Dedifferentiated amniotic fluid mesenchymal stem cell (primary cell): ENCODE results near the gene IFI30.

ENCODE experiments used
- DNase-seq: peaks from one replicate; pipeline ENCODE4 v3.0.0-alpha.2; 2016; ENCODE audit errors: extremely low spot score

The IFI30 gene

DNA sequence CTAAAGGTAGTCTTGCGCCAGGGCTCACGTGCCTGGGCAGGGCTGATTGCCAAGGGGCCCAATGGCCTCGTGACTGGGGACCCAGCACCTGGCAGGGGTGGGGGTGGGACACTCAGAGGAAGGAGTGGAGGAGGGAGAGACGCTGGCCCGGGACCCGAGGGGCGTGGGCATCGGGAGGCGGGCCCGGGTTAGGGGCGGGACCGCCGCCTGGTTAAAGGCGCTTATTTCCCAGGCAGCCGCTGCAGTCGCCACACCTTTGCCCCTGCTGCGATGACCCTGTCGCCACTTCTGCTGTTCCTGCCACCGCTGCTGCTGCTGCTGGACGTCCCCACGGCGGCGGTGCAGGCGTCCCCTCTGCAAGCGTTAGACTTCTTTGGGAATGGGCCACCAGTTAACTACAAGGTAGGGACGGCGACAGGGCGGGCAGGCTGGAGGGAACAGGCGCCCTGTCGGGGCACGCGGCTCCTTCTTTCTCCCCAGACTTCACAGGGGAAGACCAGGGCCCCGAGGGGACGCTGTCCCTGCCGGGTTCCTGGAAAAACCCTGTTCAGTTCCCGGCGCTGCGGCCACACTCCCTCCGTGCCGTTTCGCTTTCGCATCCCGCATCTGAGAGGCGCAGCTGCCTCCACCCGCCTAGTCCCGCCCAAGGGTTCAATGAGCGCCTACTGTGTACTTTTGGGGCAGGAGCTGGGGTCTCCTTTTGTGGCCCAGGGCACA is at the start of gene IFI30:
Gene IFI30 (plus strand): TSS at position 242 of the 717 bp plus-strand sequence. CDS start 29 bp downstream, at position 271.
- no peak for DNase-seq

DNA sequence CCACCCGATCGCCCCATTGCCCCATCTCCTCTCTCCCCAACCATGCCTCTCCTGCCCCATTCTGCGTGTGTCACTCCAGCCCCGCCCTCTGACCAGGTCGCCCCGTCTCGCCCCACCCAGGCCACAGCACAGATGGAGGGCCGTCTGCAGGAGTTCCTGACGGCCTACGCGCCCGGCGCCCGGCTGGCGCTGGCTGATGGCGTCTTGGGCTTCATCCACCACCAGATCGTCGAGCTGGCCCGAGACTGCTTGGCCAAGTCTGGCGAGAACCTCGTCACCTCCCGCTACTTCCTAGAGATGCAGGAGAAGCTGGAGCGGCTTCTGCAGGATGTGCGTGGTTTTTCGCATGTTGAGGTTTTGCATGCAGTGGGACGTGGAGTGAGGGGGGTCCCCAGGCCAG is 49.8 kb upstream of the IFI30 start:
- DNase-seq, result no peak

DNA sequence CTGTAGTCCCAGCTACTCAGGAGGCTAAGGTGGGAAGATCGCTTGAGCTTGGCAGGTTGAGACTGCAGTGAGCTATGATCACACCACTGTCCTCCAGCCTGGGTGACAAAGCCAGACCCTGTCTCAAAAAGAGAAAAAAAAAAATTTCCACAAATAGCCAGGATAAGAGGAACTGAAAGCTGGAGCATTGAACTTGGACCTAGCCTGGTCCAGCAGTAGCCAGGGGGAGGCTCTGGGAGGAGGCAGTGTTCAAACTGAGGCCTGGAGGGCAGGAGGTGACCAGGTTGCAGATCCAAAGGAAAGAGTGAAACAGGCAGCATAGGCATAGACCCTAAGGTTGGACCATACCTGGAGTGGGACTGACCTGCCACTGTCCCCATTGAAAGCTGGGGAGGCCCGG is 47.5 kb upstream of the IFI30 start:
- DNase-seq, result no peak

DNA sequence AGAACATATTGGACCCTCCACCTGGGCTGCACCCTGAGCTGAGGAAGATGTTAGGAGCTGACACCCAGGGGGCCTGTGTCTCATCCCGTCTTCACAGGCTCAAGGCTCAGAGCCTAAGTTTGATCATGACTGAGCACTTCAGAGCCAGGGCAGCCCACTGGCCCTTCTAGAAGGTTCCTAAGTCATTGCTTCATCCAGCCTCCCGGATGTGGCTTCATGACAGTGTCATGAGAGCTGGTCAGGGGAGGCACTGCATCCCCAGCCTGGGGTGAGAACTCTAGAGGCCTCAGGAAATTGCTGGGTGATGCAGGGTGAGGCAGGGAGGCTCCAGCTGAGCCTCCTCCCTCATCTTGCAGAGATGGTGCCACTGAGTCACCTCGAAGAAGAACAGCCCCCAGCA is 45.6 kb upstream of the IFI30 start:
- DNase-seq, result no peak

DNA sequence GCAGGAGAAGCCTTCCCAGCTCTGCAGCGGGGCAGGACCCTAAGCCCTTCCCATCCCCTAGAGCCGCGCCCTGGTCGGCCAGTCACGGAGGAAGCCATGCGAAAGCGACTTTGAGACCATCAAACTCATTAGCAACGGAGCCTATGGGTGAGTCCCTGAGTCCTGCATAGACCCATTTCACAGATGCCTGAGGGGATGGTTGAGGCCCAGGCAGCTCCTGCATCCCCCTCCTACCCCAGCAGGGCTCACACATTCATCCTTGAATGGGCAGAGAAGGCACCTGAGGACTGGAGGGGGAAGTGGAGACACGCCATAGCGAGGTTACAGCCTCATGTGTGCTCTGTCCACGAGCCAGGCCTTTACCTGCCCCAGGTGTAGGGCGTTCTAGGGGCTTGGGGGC is 44.8 kb upstream of the IFI30 start:
- no peak for DNase-seq

DNA sequence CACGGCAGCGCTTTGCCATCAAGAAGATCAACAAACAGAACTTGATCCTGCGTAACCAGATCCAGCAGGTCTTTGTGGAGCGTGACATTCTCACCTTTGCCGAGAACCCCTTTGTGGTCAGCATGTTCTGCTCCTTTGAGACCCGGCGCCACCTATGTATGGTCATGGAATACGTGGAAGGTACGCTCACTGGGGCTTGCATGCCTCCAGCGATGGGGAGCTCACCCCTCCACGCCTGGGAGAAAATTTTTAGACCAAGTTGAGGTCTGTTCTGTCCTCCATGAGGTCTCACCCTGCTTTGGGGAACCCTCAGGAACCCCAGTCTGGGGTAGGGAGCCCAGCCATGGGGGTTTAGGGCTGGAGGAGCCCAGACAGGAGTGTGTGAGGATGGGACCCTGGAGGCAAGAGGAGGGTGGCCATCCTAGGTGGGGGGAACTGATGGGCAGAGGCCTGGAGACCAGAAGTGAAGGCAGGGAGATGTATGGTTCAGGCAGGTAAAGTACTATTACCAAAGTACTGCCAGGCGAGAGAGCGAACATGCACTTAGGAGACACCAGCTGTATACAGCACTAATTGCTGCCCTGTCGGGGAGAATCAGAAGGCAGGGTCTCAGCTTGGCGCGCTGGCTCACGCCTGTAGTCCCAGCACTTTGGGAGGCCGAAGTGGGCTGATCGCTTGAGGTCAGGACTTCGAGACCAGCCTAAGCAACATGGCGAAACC is 42.9 kb upstream of the IFI30 start:
- DNase-seq, result no peak

DNA sequence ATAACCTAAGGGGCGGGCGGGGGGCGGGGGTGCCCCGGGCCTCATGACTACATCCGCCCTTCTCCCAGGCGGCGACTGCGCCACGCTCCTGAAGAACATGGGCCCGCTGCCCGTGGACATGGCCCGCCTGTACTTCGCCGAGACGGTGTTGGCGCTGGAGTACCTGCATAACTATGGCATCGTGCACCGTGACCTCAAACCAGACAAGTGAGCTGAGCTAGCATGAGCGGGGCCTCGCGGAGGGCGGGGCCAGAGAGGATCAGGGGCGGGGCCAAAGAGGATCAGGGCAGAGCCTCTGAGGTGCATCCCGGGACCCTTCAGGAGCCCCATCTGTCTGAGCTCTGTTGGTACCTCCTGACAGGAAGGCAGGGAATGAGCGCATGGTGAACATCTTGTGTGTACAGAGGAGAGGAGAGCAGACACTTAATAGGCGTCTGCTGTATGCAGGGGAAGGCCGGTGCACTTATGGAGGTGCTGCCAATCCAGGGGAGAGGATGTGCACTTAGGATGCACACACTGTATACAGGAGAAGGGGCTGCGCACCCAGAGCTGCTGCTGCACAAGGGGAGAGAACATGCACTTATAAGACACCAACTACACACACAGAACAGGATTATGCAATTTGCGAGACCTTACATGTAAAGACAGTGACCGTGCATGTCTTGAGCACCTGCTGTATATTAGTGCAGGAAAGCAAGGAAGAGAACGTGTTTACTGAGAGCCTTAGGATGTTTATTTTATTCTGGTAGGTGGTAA is 41.6 kb upstream of the IFI30 start:
- DNase-seq, result no peak

DNA sequence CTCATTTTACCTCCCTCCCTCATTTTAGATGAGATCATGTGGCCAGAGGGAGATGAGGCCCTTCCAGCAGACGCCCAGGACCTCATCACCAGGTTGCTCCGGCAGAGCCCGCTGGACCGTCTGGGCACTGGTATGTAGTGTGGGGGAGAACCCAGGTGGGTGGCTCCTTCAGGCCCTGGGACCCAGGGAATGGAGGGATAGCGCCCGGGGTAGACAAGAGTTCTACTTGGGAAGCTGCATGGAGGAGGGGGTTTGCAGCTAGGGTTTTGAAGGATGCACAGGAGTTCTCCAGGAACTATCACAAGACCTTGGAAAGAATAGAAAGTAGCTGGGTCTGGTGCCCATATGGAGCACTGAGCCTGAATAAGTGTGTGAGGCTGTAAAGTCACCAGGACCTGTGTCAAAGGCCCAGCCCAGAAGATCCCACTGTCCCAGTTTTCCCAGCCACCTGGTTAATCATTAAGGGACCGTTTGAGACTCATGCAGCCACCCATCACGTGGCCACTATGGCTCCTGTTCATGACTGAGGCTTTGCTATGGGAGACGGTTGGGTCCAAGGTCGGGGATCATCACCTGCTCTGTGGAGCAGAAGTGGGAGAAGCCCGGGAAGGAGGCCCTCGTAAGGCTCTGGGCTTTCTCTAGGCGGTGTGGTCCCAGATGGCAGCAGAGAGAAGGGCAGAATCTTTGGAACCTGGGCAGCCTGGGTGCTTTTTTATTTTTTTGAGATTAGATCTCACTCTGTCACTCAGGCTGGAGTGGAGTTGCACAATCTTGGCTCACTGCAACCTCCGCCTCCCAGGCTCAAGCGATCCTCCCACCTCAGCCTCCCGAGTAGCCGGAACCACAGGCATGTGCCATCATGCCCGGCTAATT is 37.7 kb upstream of the IFI30 start:
- no peak for DNase-seq

DNA sequence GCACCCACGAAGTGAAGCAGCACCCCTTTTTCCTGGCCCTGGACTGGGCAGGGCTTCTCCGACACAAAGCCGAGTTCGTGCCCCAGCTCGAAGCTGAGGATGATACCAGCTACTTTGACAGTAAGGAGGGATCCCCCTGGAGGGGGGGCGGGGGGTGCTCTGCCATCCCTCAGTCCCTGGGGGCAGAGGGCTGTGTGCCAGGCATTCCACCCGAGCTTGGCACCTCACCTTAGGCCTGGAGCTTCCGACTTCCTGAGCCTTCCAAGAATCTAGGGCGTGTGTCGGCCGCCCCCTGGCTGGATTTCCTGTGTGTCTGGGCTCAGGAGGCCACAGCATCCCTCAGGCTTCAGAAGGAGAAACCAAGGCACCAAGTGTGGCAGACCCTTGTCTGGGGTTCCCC is 36.4 kb upstream of the IFI30 start:
- no peak for DNase-seq

DNA sequence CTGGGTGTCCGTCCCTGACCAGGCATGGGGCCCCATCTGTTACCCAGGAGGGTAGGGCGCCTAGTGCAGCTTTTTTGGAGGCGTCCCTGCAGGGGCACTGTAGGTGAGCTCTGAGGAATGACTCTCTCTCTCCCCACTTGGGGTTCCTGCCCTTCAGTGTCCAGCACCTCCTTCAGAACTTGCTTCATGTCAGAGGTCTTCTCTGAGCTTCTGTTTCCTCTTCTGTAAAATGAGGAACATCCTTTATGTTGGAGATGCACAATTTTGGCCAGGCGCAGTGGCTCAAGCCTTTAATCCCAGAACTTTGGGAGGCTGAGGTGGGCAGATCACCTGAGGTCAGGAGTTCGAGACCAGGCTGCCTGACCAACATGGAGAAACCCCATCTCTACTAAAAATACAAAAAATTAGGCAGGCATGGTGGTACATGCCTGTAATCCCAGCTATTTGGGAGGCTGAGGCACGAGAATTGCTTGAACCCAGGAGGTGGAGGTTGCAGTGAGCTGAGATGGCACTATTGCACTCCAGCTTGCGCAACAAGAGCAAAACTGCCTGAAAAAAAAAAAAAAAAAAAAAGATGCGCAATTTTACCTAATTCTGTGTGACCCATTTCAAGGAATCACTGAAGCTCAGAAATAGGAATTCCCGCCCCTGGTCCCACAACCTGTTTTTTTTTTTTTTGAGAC is 35.8 kb upstream of the IFI30 start:
- no peak for DNase-seq

DNA sequence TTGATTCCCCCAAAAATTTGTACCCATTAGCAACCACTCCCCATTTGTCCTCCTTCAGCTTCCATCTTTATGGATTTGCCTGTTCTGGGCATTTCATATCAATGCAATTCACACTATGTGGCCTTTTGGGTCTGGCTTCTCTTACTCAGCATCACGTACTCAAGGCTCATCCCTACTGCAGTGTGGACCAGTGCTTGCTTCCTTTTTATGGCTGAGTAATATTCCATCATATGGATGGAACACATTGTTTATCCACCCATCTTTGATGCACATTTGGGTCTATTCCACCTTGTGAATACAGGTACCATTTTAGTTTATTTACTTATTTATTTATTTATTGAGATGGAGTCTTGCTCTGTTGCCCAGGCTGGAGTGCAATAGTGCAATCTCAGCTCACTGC is 33.1 kb upstream of the IFI30 start:
- no peak for DNase-seq

DNA sequence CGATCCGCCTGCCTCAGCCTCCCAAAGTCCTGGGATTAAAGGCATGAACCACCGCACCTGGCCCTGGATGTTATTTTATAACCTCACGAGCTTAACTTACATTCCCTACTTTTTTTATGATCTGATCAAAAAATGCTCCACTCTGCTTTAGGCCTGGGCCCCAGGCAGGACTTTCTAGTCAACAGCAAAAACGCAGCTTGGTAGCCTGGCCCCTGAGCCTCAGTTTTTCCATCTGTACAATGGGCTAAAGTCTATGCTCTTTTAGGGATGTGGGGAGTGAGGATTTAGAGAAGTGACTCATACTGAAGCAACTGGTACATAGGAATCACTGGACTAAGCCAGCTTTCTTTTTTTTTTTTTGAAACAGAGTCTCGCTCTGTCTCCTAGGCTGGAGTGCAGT is 32.6 kb upstream of the IFI30 start:
- no peak for DNase-seq

DNA sequence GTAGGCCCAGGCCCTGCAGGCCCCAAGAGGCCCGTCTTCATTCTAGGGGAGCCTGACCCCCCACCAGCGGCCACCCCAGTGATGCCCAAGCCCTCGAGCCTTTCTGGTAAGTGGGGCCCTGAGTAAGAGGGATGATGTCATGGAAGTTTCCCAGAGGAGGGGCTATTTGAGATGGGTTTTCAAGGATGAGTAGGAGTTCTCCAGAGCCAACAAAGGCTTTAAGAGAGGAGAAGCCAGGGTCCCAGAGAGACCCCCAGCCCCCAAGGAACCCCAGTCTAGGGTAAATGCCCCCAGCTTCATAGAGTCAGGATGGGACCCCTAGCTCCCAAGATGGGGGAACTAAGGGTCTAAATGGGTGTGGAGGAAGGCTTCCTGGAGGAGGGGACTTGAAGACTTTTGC is 29.7 kb upstream of the IFI30 start:
- DNase-seq, result no peak

DNA sequence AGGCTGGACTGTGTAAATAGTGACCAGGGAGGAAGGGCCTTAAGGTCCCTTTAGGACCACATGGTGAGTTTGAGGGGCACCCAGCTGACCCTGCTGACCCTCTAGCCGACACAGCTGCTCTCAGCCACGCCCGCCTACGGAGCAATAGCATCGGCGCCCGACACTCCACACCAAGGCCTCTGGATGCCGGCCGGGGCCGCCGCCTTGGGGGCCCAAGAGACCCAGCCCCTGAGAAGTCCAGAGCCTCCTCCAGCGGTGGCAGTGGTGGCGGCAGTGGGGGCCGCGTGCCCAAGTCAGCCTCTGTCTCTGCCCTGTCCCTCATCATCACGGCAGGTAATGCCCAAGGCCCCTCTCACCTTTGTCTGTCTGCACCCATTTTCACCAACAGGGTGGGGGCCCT is 29.3 kb upstream of the IFI30 start:
- no peak for DNase-seq

DNA sequence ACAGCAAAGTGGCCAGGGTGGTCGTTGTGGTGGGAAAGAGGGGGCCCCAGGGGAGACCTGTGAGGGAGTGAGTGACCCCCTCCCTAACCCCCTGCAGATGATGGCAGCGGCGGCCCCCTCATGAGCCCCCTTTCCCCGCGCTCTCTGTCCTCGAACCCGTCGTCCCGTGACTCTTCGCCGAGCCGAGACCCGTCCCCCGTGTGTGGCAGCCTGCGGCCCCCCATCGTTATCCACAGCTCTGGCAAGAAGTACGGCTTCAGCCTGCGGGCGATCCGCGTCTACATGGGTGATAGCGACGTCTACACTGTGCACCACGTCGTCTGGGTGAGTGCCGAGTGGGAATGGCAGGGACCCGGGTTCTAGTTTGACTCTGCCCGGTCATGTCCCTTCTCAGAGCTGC is 28.7 kb upstream of the IFI30 start:
- DNase-seq, result no peak

DNA sequence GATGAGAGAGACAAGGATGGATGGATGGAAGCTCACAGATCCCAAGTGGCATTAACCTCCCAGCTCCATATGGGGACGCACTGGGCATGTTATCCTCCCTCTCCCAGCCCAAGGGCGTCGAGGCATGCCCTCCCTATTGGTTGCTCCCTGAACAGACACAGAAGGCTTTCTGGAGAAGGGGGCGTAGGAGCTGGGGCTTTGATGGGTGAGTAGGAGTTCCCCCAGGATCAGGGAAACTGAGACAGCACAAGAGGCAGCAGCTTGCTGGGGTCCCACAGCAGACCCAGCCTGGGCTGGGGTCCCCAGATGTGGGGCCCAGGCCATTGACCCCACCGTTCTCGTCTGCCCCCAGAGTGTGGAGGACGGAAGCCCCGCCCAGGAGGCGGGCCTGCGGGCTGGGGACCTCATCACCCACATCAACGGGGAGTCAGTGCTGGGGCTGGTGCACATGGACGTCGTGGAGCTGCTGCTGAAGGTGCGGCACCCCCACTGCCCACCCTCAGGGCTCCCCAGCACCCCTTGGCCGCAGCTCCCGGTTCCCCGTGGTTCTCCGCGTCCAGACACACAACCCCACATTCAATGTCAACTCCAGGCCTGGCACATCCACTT is 28.1 kb upstream of the IFI30 start:
- DNase-seq, result no peak

DNA sequence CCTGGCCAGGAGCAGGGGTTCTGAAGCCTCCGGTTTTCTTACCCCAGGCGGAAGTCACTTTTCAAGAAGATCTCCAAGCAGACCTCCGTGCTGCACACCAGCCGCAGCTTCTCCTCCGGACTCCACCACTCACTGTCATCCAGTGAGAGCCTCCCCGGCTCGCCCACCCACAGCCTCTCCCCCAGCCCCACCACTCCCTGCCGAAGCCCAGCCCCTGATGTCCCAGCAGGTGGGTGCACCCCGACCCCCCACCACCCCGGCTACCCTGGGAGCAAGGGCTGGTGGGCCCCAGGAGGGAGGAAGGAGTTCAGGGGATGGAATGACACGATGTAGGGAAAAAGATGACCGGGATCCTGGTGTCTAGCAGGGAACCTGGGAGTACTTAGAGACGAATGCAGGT is 26.2 kb upstream of the IFI30 start:
- no peak for DNase-seq

DNA sequence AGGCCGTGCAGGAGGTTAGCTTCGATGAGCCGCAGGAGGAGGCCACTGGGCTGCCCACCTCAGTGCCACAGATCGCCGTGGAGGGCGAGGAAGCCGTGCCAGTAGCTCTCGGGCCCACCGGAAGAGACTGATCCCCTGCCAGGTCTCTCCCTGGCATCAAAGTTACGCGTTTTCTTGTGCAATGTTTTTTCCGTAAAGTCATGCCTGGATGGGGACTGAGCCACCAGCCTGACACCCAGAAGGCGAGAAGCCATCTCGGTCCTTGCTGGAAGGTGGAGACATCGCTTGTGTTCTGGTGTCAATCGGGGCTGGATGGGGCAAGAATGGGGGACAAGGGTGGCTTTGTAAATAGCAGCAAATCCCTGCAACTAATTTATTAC is 24.0 kb upstream of the IFI30 start:
- no peak for DNase-seq

DNA sequence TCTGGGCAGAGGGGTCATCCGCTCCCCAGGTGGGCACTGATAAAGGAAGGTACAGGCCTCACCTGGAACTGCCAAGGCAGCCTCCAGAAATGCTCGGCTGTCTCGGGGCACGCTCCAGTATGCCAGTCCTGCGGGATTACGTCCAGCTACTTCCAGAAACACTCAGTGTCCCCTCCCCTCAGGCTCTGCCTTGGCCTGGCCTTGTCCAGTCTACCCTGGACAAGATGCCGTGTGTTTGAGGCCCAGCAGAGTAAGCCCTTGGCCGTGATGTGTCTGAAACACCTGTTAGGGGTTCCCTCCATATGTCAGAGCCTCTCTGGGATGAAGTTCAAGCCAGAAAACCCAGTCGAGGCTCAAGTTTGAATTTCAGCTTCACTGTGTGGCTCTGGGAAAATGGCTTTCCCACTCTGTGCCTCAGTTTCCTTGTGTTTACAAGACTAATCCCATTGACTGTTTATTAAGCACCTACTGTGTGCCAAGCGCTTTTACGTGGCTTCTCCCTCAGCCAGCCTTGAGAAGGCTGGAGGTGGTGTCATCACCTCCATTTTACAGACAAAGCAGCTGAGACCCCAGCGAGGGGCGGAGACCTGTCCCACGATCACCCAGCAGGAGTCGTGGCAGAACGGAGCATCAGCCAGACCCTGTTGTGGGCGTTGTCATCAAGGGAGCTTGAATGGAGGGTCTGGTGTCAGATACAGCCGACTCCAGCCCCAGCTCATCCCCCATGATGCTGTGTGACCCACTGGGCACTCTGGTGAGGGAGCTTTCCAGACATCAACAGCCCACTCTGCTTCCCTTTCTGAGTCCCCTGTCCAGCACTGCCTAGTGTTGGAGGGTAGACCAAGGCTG is 22.6 kb upstream of the IFI30 start:
- DNase-seq, result no peak

DNA sequence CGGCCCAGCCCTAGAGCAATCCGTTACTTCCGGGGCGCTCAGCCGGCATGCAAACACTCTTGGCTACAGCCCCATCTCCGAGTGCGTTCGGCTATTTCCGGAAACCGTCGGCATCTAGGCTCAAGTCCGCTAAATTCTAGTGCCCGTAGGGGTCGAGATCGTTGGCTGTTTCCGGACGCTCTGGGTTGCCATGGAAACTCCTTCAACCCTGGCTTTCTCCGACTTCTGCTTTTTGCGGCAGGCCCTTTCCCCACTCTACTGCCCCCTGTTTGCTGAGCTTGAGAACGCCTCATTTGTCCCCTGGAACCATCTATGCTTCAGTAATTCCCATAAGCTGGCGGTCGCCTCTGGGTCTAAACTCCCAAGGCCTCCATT is 21.2 kb upstream of the IFI30 start:
- DNase-seq, result peak; percentile 94
